Neural progenitor cell (in vitro differentiated cells): Measurements from ENCODE around the gene FUS.

Experiments
- CTCF ChIP-seq: fragments of 200-600 bp; sonication (generic); IDR thresholded peaks from 2 replicates; pipeline ENCODE4 v1.5.1; 2017; ENCODE audit warnings: antibody characterized with exemption, mild to moderate bottlenecking
- EZH2 ChIP-seq: fragments of 200-600 bp; sonication (generic); IDR thresholded peaks from 2 replicates; pipeline ENCODE4 v1.6.1; 2017; ENCODE audit warnings: antibody characterized with exemption, mild to moderate bottlenecking, moderate library complexity

GRCh38 chr16:31238041-31238440 is 58.1 kb downstream of the FUS start:
- TF ChIP-seq CTCF (no peak), EZH2 (no peak)
